GM10266 (cell line): ENCODE results near the gene ZDHHC18.

ENCODE experiments used
- DNase-seq: peaks from one replicate; pipeline ENCODE4 v3.0.0; 2012; ENCODE audit errors: extremely low spot score
- TF ChIP-seq, protein P1 (sequence below): IDR thresholded peaks from 2 replicates; pipeline ENCODE4 v1.5.1; 2012; ENCODE audit warnings: mild to moderate bottlenecking, low read depth; ENCODE audit not compliant: control insufficient read depth, insufficient read depth; ENCODE audit errors: missing control alignments

ZDHHC18 gene

DNA sequence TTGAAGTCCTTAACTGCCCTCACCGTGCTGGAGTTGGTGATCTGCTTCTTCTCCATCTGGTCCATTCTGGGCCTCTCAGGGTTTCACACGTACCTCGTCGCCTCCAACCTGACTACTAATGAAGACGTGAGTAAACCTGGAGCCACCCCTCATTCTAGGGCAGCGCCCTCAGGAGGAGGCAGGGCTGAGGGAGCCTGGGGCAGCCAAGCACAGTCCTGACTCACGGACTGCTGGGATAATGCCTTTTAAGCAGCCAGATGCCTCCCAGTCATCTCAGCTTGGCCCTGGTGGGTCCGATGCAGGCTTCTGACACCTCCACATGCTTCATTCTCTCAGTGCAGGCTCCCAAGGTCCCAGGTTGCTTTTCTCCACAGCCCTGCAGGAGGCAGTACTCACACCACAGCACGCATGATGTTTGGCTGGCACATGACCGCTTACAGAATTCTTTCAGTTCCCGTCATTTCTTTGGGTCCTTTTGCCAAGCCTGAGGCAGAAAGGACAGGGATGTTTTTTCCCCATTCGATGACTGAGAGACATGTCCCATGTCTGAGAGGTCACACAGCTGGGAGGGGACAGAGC is 24.7 kb downstream of the ZDHHC18 start:
- DNase-seq: no peak
- TF ChIP-seq, protein P1, sequence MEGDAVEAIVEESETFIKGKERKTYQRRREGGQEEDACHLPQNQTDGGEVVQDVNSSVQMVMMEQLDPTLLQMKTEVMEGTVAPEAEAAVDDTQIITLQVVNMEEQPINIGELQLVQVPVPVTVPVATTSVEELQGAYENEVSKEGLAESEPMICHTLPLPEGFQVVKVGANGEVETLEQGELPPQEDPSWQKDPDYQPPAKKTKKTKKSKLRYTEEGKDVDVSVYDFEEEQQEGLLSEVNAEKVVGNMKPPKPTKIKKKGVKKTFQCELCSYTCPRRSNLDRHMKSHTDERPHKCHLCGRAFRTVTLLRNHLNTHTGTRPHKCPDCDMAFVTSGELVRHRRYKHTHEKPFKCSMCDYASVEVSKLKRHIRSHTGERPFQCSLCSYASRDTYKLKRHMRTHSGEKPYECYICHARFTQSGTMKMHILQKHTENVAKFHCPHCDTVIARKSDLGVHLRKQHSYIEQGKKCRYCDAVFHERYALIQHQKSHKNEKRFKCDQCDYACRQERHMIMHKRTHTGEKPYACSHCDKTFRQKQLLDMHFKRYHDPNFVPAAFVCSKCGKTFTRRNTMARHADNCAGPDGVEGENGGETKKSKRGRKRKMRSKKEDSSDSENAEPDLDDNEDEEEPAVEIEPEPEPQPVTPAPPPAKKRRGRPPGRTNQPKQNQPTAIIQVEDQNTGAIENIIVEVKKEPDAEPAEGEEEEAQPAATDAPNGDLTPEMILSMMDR: no peak

DNA sequence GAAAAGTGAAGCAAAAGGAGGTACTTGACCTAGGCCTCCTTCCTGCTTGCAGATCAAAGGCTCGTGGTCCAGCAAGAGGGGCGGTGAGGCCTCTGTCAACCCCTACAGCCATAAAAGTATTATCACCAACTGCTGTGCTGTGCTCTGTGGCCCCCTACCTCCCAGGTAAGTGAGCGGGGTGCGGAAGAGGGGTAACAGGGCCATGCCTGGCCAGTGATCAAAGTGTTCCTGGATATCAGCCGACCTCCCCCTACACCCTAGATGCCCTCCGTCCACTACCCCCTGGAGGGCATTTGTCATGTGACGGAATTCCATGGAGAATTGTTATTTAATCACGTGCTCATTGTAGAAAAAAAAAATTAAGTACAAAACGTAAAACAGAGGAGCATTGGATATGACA is 26.2 kb downstream of the ZDHHC18 start:
- no peak for DNase-seq
- TF ChIP-seq, protein P1: peak; percentile 1

DNA sequence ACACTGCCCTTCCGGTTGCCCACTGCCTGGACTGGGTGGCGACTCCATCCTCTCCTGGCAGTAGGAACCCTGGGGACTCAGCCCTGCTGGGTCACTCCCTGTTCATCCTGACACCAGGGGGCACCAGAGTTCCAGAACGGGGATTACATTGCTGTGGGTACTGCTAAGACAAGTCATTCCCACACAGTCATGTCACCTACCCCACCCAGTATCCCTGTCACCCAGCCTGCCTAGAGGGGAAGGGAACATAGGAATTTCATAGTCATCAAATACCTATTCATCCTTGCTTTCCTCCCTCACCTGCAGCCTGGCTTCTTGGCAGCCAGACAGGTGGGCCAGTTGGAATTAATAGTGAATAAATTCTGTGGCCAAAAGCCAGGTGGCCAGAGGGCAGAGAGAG is 26.7 kb downstream of the ZDHHC18 start:
- peak; percentile 72 for DNase-seq
- TF ChIP-seq, protein P1: peak; percentile 74

DNA sequence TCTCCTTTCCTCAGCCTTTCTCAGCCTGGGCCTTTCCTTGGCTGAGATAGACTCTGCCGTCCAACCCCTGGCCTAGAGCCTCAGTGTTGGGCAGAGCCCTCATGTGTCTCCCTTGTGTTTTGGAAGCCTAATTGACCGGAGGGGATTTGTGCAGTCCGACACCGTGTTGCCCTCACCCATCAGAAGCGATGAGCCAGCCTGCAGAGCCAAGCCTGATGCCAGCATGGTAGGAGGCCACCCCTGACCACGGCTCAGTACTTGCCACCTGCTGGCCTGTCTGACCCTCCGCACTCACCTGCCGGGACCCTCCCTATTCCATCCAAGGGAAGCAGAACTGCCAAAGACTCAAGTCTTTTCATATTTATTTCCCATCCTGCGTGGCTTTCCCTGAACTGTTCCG is 27.1 kb downstream of the ZDHHC18 start:
- DNase-seq: no peak
- TF ChIP-seq, protein P1: no peak

DNA sequence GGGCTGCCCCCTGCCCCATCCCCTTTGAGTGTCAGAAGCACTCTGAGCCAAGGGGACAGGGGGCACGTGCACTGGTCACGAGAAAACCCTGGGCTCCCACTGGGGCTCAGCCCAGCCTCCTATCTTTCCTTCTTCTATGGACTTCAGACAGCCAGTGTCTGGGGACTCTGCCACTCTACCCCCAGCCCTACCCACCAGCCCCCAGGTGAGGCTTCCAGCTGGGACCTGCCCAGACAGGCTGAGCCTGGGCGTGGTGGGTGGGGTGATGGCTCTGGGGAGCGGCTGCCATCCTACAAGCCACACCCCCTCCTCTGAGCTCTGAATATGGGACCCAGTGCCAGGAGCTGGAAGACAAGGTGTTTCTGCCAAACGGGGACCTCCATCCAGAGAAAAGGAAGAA is 28.4 kb downstream of the ZDHHC18 start:
- DNase-seq: no peak
- TF ChIP-seq, protein P1: no peak

DNA sequence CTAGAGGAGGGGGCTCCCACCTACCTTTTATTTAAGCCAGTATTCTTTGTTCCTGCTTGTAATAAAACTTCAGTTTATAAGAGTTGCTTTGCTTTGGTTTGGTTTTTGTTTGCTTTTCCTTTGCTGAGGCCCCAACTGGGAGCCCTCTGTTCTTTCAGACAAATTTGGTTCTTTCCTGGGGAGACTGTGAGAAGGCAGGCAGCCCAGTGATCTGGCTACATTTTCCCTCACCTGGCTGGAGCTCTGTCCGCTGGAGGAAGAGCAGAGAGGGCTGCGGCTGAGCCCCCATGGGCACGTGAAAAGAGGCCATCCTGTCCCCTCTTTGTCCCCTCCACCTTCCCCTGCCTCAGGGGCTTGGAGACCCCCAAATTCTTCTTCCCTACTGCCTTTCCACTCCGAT is 29.1 kb downstream of the ZDHHC18 start:
- DNase-seq: no peak
- TF ChIP-seq, protein P1: no peak

DNA sequence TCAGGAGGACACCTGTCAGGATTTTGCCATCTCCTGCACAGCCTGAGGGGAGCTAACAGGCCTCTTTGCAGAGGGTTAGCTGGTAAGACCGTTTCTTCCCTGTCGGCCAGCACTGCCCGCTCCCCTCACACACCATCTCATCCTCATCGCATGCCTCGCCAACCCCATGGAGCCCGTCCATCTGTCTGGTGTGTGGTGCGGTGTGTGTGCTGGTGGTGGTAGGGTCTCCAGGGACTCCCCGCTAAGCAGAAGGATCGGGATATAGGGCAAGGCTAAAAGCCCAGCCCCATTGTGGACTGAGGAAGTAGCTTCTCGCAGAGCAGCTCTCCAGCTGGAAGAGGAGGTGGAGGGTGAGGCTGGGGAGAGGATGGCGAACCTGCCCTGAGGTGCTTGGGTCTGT is 29.7 kb downstream of the ZDHHC18 start:
- DNase-seq: no peak
- TF ChIP-seq, protein P1: no peak
